ENCODE measurements around the gene NUP42. TPM values are rescaled to one million over a fixed set of nuclear protein-coding genes. Genes with fewer than 3 reads are reported as not detected.

NUP42 gene
- total and polyA plus RNA-seq, 2 donors (not counting 3 experiments of a cell fraction or from before 2014, with no cell fraction given) = 31.5 to 38.6 TPM

DNA sequence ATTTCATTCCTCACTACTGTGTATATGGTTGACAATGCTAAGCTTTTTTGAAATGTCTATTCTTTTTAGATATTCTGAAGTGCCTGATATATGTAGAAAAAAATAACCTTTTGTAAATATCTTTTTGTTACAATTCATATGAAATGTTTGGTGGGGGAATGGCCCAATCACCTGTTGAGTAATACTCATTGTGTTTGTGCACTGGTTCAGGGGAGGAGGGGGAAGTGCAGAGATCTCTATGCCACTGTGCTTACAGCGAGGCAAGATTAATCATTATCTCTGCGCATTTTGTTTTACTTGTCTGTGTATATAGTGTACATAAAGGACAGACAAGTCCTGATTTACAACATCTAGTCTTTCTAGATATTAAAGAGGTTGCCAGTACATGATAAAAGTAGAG is 25.2 kb downstream of the NUP42 start:
- POLR2A ChIA-PET = no interaction called here
- Histone ChIP-seq H3K4me3 (replicated peaks in 1 of 3; ENCODE audit: insufficient read depth in 1 of 3, low read depth in 1 of 3, low read length in 3 of 3) (no peak overlapping the region), H3K79me2 (ENCODE audit: control insufficient read depth, insufficient read depth, low read length) (no peaks in the 10 kb centered on the region), H3K27me3 (ENCODE audit: control insufficient read depth in 2 of 2, insufficient read depth in 2 of 2, low read length in 2 of 2) (peaks cover 4 to 5% of the 10 kb centered on the region in 2 experiments), H3K9me1 (replicated peaks; ENCODE audit: control insufficient read depth, extremely low read depth, insufficient read depth, low read length) (no peaks in the 10 kb centered on the region), H3K9me3 (replicated peaks; ENCODE audit: control insufficient read depth, insufficient read depth, low read length) (no peaks in the 10 kb centered on the region), H3K36me3 (ENCODE audit: control insufficient read depth in 2 of 2, extremely low read depth in 1 of 2, insufficient read depth in 2 of 2, low read length in 2 of 2) (no peaks in the 10 kb centered on the region), H3K27ac (ENCODE audit: insufficient read depth, low read depth, low read length) (no peak overlapping the region), H3K4me2 (ENCODE audit: insufficient read depth, low read length) (no peak overlapping the region), H3K9ac (replicated peaks; ENCODE audit: extremely low read depth, insufficient read depth, low read length) (no peak overlapping the region), H2AFZ (ENCODE audit: low read depth, low read length) (no peak overlapping the region), H4K20me1 (replicated peaks; ENCODE audit: control insufficient read depth, extremely low read depth, insufficient read depth, low read length) (no peaks in the 10 kb centered on the region), H3K4me1 (ENCODE audit: control insufficient read depth, extremely low read depth, insufficient read depth, low read length) (no peaks in the 10 kb centered on the region)
- intact Hi-C loops (cut with micrococcal nuclease) (no loop called here), dilution Hi-C loops (cut with MboI; ENCODE audit: extremely low pct_ligation_motif_present, low sequenced_read_pairs) (no loop called here)
- CTCF ChIA-PET = no interaction called here
- no TSS peak for BruUV-seq (replicated peaks)
- DNase-seq (ENCODE audit: low read depth, low spot score) (no peak), FAIRE-seq (no peak)
- TF ChIP-seq JUN (IDR thresholded peaks at IDR 0.05; ENCODE audit: borderline replicate concordance, insufficient read depth, insufficient read length, low read depth) (no peak), GATA2 (IDR thresholded peaks at IDR 0.05; ENCODE audit: insufficient read depth, insufficient read length, low read depth, low read length) (no peak), POLR2AphosphoS5 (IDR thresholded peaks at IDR 0.05; ENCODE audit: insufficient read depth, low read depth, low read length) (no peak), EZH2 (IDR thresholded peaks at IDR 0.05; ENCODE audit: borderline replicate concordance, low read depth, low read length, severe bottlenecking) (no peak), MYC (IDR thresholded peaks at IDR 0.05; ENCODE audit: low read depth, low read length) (no peak), FOS (IDR thresholded peaks at IDR 0.05; ENCODE audit: borderline replicate concordance, insufficient read depth, low read length) (no peak), POLR2A (IDR thresholded peaks at IDR 0.05; ENCODE audit: low read depth, low read length) (no peak)
- TF ChIP-seq, protein P1, sequence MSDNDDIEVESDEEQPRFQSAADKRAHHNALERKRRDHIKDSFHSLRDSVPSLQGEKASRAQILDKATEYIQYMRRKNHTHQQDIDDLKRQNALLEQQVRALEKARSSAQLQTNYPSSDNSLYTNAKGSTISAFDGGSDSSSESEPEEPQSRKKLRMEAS (IDR thresholded peaks at IDR 0.05; ENCODE audit: insufficient read depth, insufficient read length) = no peak
- TF ChIP-seq, protein P2, sequence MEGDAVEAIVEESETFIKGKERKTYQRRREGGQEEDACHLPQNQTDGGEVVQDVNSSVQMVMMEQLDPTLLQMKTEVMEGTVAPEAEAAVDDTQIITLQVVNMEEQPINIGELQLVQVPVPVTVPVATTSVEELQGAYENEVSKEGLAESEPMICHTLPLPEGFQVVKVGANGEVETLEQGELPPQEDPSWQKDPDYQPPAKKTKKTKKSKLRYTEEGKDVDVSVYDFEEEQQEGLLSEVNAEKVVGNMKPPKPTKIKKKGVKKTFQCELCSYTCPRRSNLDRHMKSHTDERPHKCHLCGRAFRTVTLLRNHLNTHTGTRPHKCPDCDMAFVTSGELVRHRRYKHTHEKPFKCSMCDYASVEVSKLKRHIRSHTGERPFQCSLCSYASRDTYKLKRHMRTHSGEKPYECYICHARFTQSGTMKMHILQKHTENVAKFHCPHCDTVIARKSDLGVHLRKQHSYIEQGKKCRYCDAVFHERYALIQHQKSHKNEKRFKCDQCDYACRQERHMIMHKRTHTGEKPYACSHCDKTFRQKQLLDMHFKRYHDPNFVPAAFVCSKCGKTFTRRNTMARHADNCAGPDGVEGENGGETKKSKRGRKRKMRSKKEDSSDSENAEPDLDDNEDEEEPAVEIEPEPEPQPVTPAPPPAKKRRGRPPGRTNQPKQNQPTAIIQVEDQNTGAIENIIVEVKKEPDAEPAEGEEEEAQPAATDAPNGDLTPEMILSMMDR (IDR thresholded peaks at IDR 0.05; ENCODE audit: extremely low read depth in 1 of 2, insufficient read depth in 1 of 2, low read depth in 1 of 2, low read length in 2 of 2) = no peak

Measured in endothelial cell of umbilical vein (primary cell).